ENCODE results near the gene ZNF75A.
A peak's percentile ranks its signal among the peaks of the same experiment; 100 is the strongest.
"Not testable (repeated sequence)": the region's sequence is repeated elsewhere in the genome, so short reads cannot be mapped to it uniquely, and the experiment has no call there.

ZNF75A gene

DNA sequence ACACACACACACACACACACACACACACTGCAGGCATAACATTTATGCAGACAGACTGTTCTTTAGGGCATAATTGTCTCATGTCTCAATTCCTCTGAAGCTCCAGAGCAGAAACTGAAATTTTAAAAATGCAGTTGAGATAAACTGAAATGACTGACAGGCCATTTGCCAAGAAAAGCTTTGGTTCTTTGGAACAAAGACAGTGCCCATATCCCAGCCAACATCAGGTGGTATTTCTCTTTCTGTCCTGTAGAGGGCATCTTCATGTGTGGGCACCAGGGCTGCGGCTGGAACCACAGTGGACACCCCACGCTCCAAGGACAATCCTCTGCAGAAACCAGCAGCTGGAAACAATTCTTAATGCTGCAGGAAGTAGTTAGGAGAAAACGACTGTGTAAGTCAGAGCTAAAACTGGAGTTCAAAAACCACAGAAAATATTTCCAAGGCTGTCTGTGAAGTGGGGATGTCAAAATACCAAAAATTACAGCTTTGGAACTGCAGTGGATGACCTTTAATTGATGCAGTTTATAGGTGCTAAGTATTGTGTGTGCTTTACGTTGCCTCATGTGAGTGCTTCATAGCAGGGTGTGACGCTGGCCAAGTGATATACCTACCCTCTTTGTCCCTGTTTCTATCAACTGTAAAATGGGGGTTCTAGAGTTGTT is 38.3 kb upstream of the ZNF75A start:
- Histone ChIP-seq H3K79me2 (ENCODE audit: control insufficient read depth, low read length) (no peaks in the 10 kb centered on the region), H3K4me2 (ENCODE audit: low read length) (no peak overlapping the region), H3K9me3 (ENCODE audit: control insufficient read depth, insufficient read depth, low read length) (peaks cover 5% of the 10 kb centered on the region), H3K4me1 (ENCODE audit: control insufficient read depth, low read length) (peaks cover 16% of the 10 kb centered on the region), H3K36me3 (ENCODE audit: control insufficient read depth, low read length) (0 out of 2 replicates have a peak, but pooled peaks cover 3% of the 10 kb centered on the region), H3F3A (ENCODE audit: control insufficient read depth, insufficient read depth) (no peaks in the 10 kb centered on the region; the same call in 1 of the 2 replicates), H3K4me3 (ENCODE audit: low read length) (no peak overlapping the region), H3K9me2 (replicated peaks; ENCODE audit: control insufficient read depth, low read length) (no peaks in the 10 kb centered on the region), H3K27ac (ENCODE audit: low read depth, low read length) (no peak overlapping the region), H4K20me1 (ENCODE audit: control insufficient read depth, insufficient read depth, low read depth, low read length) (no peaks in the 10 kb centered on the region), H3K27me3 (ENCODE audit: control insufficient read depth, low read length) (no peaks in the 10 kb centered on the region)
- TF ChIP-seq, protein P1, sequence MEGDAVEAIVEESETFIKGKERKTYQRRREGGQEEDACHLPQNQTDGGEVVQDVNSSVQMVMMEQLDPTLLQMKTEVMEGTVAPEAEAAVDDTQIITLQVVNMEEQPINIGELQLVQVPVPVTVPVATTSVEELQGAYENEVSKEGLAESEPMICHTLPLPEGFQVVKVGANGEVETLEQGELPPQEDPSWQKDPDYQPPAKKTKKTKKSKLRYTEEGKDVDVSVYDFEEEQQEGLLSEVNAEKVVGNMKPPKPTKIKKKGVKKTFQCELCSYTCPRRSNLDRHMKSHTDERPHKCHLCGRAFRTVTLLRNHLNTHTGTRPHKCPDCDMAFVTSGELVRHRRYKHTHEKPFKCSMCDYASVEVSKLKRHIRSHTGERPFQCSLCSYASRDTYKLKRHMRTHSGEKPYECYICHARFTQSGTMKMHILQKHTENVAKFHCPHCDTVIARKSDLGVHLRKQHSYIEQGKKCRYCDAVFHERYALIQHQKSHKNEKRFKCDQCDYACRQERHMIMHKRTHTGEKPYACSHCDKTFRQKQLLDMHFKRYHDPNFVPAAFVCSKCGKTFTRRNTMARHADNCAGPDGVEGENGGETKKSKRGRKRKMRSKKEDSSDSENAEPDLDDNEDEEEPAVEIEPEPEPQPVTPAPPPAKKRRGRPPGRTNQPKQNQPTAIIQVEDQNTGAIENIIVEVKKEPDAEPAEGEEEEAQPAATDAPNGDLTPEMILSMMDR (IDR thresholded peaks at IDR 0.05; ENCODE audit: low read depth, low read length, poor library complexity, severe bottlenecking): peak; percentile 71
- TF ChIP-seq EZH2phosphoT487 (IDR thresholded peaks at IDR 0.05; ENCODE audit: borderline replicate concordance, low read length): no peak

DNA sequence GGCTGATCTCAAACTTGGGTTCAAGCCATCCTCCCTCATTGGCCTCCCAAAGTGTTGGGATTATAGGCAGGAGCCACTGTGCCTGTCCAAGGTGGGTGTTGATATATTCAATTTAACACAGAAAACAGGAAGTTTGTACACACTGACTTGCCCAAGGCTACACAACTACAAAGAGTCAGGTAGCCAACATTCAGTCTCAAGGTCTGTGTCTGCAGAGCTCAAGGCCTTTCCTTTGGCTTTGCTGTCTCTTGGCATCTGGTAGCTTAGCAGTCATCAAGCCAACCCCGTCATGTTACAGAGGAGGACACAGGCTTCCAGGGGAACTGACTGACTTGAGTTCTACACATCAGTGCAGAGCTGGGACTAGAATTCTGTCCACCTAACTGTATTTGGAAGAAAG is 37.0 kb upstream of the ZNF75A start:
- H4K20me1 ChIP-seq (ENCODE audit: control insufficient read depth, insufficient read depth, low read depth, low read length): no peaks in the 10 kb centered on the region
- H3K79me2 ChIP-seq (ENCODE audit: control insufficient read depth, low read length): no peaks in the 10 kb centered on the region
- TF ChIP-seq, protein P1 (IDR thresholded peaks at IDR 0.05; ENCODE audit: low read depth, low read length, poor library complexity, severe bottlenecking): no peak
- no peak for TF ChIP-seq EZH2phosphoT487 (IDR thresholded peaks at IDR 0.05; ENCODE audit: borderline replicate concordance, low read length)
- H3K4me3 ChIP-seq (ENCODE audit: low read length): no peak overlapping the region
- no peaks in the 10 kb centered on the region for H3K9me2 ChIP-seq (replicated peaks; ENCODE audit: control insufficient read depth, low read length)
- H3K27ac ChIP-seq (ENCODE audit: low read depth, low read length): no peak overlapping the region
- peaks cover 5% of the 10 kb centered on the region for H3K9me3 ChIP-seq (ENCODE audit: control insufficient read depth, insufficient read depth, low read length)
- H3K27me3 ChIP-seq (ENCODE audit: control insufficient read depth, low read length): no peaks in the 10 kb centered on the region
- H3K36me3 ChIP-seq (ENCODE audit: control insufficient read depth, low read length): 0 out of 2 replicates have a peak, but pooled peaks cover 3% of the 10 kb centered on the region
- no peaks in the 10 kb centered on the region; the same call in 1 of the 2 replicates for H3F3A ChIP-seq (ENCODE audit: control insufficient read depth, insufficient read depth)
- H3K4me1 ChIP-seq (ENCODE audit: control insufficient read depth, low read length): peaks cover 13% of the 10 kb centered on the region
- H3K4me2 ChIP-seq (ENCODE audit: low read length): no peak overlapping the region

DNA sequence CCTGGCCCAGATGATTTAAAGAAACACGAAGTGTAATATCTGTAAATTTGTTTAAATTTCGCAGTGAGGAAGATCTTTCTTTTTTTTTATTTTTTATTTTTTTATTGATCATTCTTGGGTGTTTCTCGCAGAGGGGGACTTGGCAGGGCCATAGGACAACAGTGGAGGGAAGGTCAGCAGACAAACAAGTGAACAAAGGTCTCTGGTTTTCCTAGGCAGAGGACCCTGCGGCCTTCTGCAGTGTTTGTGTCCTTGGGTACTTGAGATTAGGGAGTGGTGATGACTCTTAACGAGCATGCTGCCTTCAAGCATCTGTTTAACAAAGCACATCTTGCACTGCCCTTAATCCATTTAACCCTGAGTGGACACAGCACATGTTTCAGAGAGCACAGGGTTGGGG is 34.6 kb upstream of the ZNF75A start:
- not testable (repeated sequence) for H3K36me3 ChIP-seq (ENCODE audit: control insufficient read depth, low read length); H3K4me2 ChIP-seq (ENCODE audit: low read length); H3K79me2 ChIP-seq (ENCODE audit: control insufficient read depth, low read length); H3K9me3 ChIP-seq (ENCODE audit: control insufficient read depth, insufficient read depth, low read length); H3K4me1 ChIP-seq (ENCODE audit: control insufficient read depth, low read length); H3K27ac ChIP-seq (ENCODE audit: low read depth, low read length); H4K20me1 ChIP-seq (ENCODE audit: control insufficient read depth, insufficient read depth, low read depth, low read length); H3F3A ChIP-seq (ENCODE audit: control insufficient read depth, insufficient read depth); H3K9me2 ChIP-seq (replicated peaks; ENCODE audit: control insufficient read depth, low read length); H3K4me3 ChIP-seq (ENCODE audit: low read length); H3K27me3 ChIP-seq (ENCODE audit: control insufficient read depth, low read length)

DNA sequence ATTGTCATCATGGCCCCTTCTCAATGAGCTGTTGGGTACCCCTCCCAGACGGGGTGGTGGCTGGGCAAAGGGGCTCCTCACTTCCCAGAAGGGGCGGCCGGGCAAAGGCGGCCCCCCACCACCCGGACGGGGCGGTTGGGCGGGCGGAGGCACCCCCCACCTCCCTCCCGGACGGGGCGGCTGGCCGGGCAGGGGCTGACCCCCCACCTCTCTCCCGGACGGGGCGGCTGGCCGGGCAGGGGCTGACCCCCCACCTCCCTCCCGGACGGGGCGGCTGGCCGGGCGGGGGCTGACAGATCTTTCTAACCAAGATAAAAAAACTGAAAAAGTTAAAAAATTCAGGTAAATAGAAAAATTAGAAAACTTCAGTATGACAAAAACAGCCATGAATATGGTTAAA is 34.0 kb upstream of the ZNF75A start:
- not testable (repeated sequence) for H3K9me2 ChIP-seq (replicated peaks; ENCODE audit: control insufficient read depth, low read length); H3K36me3 ChIP-seq (ENCODE audit: control insufficient read depth, low read length); H3K4me1 ChIP-seq (ENCODE audit: control insufficient read depth, low read length); H3K79me2 ChIP-seq (ENCODE audit: control insufficient read depth, low read length); H3F3A ChIP-seq (ENCODE audit: control insufficient read depth, insufficient read depth); H4K20me1 ChIP-seq (ENCODE audit: control insufficient read depth, insufficient read depth, low read depth, low read length); H3K27ac ChIP-seq (ENCODE audit: low read depth, low read length); H3K9me3 ChIP-seq (ENCODE audit: control insufficient read depth, insufficient read depth, low read length); H3K27me3 ChIP-seq (ENCODE audit: control insufficient read depth, low read length); H3K4me2 ChIP-seq (ENCODE audit: low read length); H3K4me3 ChIP-seq (ENCODE audit: low read length)
